ENCODE measurements around the gene MYO1H.

MYO1H gene

DNA sequence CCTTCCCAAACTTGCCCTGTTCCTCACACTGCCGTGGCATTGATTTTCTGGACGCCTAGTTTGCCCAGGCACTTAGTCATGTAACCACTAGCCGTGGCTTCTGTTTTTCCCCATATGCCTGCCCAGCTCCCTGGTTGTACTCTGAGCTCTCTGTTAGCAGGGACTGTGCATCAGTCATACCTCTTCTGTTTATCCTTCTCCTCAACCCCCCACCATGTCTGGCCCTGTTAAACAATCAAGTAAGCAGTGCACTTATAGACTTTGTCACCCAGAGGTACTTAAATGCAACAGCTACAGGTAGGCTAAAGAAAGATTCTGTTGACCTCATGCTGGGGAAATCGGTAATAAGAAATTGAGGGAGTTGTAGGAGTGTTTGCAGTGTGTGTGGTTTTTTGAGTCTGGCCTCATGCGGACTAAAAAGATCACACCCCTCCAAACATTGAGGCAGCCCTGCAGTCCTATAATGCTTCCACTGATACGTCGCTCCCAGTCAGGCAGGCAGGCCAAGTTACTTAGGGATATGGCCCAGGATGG lies 146.7 kb downstream of the MYO1H start:
- no peaks in the 10 kb centered on the region for H3K9me3 Mint-ChIP-seq
- no peak for ATAC-seq
- H3K27me3 Mint-ChIP-seq = no peaks in the 10 kb centered on the region
- no peak for DNase-seq
- no peak overlapping the region for H3K27ac Mint-ChIP-seq
- no peak overlapping the region for H3K4me3 Mint-ChIP-seq
- peaks cover 8% of the 10 kb centered on the region for H3K4me1 Mint-ChIP-seq

DNA sequence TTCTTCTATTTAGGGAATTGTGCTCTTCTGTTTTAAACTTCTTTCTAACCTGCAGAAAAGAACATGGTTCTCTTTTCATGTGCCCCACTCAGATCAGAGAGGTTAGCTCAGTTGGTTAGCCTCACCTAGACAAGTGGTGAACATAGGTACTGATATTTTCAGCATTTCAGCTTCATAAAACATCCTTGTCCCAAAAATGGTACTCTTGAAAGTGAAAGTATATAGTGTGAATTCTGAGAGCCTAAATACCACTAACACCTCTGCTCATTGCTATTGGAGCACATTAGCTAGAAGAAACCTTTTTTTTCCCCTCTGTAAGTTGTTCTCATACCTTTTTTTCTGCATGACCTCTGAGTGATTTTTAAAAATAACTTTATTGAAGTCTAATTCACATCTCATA lies 147.3 kb downstream of the MYO1H start:
- Mint-ChIP-seq H3K4me1 (peaks cover 8% of the 10 kb centered on the region), H3K9me3 (no peaks in the 10 kb centered on the region), H3K27ac (peak overlapping the region in 1 of 2 donors; percentile 67), H3K4me3 (no peak overlapping the region), H3K27me3 (no peaks in the 10 kb centered on the region)
- DNase-seq = no peak
- peak; percentile 60 for ATAC-seq

DNA sequence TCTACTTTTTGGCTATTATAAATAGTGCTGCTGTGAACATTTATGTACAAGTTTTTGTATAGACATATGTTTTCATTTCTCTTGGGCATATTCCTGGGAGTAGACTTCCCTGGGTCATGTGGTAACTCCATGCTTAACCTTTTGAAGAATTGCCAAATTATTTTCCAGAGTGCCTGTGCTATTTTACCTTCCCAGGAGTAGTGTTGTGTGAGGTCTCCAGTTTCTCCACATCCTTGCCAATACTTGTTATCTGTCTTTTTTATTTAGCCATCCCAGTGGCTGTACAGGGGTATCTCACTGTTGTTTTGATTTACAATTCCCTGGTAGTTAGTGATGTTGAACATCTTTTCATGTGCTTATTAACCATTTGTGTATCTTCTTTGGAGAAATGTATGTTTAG lies 148.6 kb downstream of the MYO1H start:
- ATAC-seq (no peak), DNase-seq (no peak)
- Mint-ChIP-seq H3K4me3 (no peak overlapping the region), H3K27ac (no peak overlapping the region), H3K27me3 (no peaks in the 10 kb centered on the region), H3K4me1 (peaks cover 8% of the 10 kb centered on the region), H3K9me3 (no peaks in the 10 kb centered on the region)

DNA sequence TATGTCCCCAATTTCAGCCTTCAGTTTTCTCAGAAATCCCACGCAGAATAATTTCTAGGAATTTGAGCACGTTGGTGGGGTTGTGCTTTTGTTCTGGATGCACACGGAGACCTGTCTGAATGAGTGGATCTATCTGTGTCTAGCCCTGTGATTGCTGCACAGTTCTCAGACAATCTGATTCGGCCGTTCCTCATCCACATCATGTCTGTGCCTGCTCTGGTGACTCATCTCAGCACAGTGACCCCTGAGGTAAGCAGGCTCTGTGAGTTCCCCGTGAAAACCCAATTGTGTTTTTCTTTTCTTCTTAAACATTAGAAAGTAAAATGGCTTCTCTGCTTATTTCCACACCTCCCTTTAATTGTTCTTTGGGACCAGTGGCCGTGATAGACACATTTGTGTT lies 150.0 kb downstream of the MYO1H start:
- H3K9me3 Mint-ChIP-seq = no peaks in the 10 kb centered on the region
- H3K27ac Mint-ChIP-seq = peak overlapping the region in 1 of 2 donors; percentile 15

More for the DNA sequence above, 150.0 kb downstream of the MYO1H start:
- ATAC-seq = no peak
- Mint-ChIP-seq H3K4me3 (no peak overlapping the region), H3K4me1 (peaks cover 8% of the 10 kb centered on the region), H3K27me3 (no peaks in the 10 kb centered on the region)
- DNase-seq = no peak

Data from stimulated activated naive CD8-positive, alpha-beta T cell treated with anti-CD3 and anti-CD28 coated beads, Interleukin-15, amount 100 ng/mL, for 72 hours (primary cell).